Measurements from ENCODE around the gene G6PC3. TPM values are rescaled to one million over a fixed set of nuclear protein-coding genes. Genes with fewer than 3 reads are reported as not detected.

Gene G6PC3
- total RNA-seq, 1 experiment from 2014 or later, result 105 TPM

DNA sequence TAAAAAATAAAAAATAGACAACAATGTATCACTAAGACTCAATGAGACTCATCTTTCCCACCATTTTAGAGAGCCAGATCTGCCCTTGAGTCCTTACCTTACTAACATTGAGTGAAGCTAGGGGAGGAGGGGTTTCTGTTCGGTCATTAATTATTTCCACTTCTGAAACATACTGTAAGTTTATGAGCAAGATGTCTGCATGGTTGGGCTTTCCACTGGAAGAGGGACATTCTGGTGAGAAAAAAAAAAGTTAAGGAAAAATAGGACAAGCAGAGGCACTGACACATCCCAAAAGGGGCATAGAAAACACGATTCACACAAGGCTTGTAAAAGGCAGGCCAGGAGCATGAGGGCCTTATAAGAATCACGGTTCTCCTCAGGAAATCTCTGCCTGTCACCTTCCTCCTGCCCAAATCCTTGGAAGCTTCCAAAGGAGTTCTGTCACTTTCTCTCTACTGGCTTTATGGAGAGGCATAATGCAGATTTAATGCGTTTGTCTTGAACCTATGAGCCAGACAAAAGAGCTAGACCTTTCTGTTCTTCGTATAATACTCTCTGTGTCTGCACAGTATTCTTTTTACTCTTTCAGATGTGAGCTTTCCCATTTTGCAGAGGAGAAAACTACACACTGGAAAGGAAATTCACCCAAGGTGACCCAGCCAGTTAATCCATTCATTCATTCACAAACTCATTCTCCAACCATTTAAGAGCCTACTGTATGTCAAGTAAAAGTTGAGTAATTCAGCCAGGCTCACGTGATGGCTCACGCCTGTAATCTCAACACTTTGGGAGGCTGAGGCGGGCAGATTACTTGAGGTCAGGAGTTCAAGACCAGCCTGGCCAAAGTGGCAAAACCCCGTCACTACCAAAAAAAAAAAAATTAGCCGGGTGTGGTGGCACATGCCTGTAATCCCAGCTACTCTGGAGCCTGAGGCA lies 6.6 kb upstream of the G6PC3 start:
- H4K20me1 ChIP-seq (ENCODE audit: control insufficient read depth, insufficient read depth, insufficient read length), result no peaks in the 10 kb centered on the region
- H3K23me2 ChIP-seq (ENCODE audit: insufficient read length, low read depth, low read length, poor library complexity, severe bottlenecking), result peaks cover 3% of the 10 kb centered on the region
- no peak overlapping the region for H3T11ph ChIP-seq (ENCODE audit: low read length)
- no peak overlapping the region for H3K56ac ChIP-seq (ENCODE audit: insufficient read length, low read depth, low read length)
- peak overlapping the region; percentile 70 to 95; a peak in 4 of 5 replicates for H3K4me3 Mint-ChIP-seq
- peaks cover 23 to 28% of the 10 kb centered on the region in 2 experiments; a peak in 3 of 4 replicates for H3K4me1 Mint-ChIP-seq
- TF ChIP-seq, protein P1, sequence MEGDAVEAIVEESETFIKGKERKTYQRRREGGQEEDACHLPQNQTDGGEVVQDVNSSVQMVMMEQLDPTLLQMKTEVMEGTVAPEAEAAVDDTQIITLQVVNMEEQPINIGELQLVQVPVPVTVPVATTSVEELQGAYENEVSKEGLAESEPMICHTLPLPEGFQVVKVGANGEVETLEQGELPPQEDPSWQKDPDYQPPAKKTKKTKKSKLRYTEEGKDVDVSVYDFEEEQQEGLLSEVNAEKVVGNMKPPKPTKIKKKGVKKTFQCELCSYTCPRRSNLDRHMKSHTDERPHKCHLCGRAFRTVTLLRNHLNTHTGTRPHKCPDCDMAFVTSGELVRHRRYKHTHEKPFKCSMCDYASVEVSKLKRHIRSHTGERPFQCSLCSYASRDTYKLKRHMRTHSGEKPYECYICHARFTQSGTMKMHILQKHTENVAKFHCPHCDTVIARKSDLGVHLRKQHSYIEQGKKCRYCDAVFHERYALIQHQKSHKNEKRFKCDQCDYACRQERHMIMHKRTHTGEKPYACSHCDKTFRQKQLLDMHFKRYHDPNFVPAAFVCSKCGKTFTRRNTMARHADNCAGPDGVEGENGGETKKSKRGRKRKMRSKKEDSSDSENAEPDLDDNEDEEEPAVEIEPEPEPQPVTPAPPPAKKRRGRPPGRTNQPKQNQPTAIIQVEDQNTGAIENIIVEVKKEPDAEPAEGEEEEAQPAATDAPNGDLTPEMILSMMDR (conservative IDR thresholded peaks at IDR 0.05), result no peak
- H3K27me3 Mint-ChIP-seq (ENCODE audit: low read depth), result no peaks in the 10 kb centered on the region
- no peak for DNase-seq
- H2BK20ac ChIP-seq (ENCODE audit: low read depth, low read length, poor library complexity, severe bottlenecking), result no peak overlapping the region
- H3K4ac ChIP-seq (ENCODE audit: low read depth, low read length), result no peak overlapping the region
- no peaks in the 10 kb centered on the region for H3K9me3 ChIP-seq (ENCODE audit: control insufficient read depth, low read depth, low read length)
- H3K9me3 Mint-ChIP-seq, result no peaks in the 10 kb centered on the region
- H4K5ac ChIP-seq (ENCODE audit: insufficient read length, low read depth, low read length), result no peak overlapping the region
- H2AFZ ChIP-seq (ENCODE audit: low read length), result no peak overlapping the region
- peak overlapping the region in 1 of 3 experiments; percentile 59; a peak in 3 of 7 replicates for H3K27ac Mint-ChIP-seq
- no peak overlapping the region for H3K14ac ChIP-seq (ENCODE audit: insufficient read depth, low read length)
- H3K4me2 ChIP-seq (ENCODE audit: insufficient read depth, insufficient read length, low read length), result no peak overlapping the region
- H3K36me3 Mint-ChIP-seq (ENCODE audit: insufficient read depth in 1 of 3, low read depth in 3 of 3), result peaks cover 38 to 55% (median 51%) of the 10 kb centered on the region in 3 experiments
- no peak overlapping the region for H4K91ac ChIP-seq (ENCODE audit: insufficient read length, low read depth, low read length)
- peaks cover 6% of the 10 kb centered on the region for H3K79me1 ChIP-seq (ENCODE audit: insufficient read depth, low read depth, low read length, poor library complexity, severe bottlenecking)
- H3K27ac ChIP-seq (ENCODE audit: insufficient read length, low read depth, low read length), result no peak overlapping the region
- H2BK15ac ChIP-seq (ENCODE audit: low read depth, low read length), result no peak overlapping the region
- H3K79me2 ChIP-seq (ENCODE audit: insufficient read depth, low read length), result peaks cover 38% of the 10 kb centered on the region
- no peak overlapping the region for H4K8ac ChIP-seq (replicated peaks; ENCODE audit: insufficient read length, low read depth, low read length)
- no peak overlapping the region for H3K18ac ChIP-seq (ENCODE audit: insufficient read length, low read depth, low read length)
- H3K23ac ChIP-seq (ENCODE audit: insufficient read length, low read depth, low read length), result no peak overlapping the region
- 0 out of 2 replicates have a peak, but pooled peaks cover 2% of the 10 kb centered on the region for H3K4me1 ChIP-seq (ENCODE audit: insufficient read depth, low read length)
- no peak overlapping the region for H2BK5ac ChIP-seq (ENCODE audit: insufficient read length, low read length)
- H2AK5ac ChIP-seq (ENCODE audit: insufficient read length, low read length), result no peak overlapping the region
- H3K9ac ChIP-seq (ENCODE audit: extremely low read depth, insufficient read length, low read length), result peak overlapping the region; percentile 31
- WGBS (ENCODE audit: extremely low coverage, insufficient read length, low lambda C conversion rate), result no CpG with 5 or more reads among the region's 10 CpGs
- H3K27me3 ChIP-seq (ENCODE audit: insufficient read depth, low read length), result no peaks in the 10 kb centered on the region
- no peak overlapping the region for H2BK12ac ChIP-seq (ENCODE audit: insufficient read length, low read depth, low read length)
- no peak overlapping the region for H2BK120ac ChIP-seq (ENCODE audit: low read depth, low read length, poor library complexity, severe bottlenecking)

Data from H9 (cell line).